ENCODE data around the gene SYCE3.

The SYCE3 gene

GRCh38 chr22:50505776-50506610, 56.7 kb downstream of the SYCE3 start:
- DNase-seq (ENCODE audit: extremely low spot score, insufficient read length, low read depth) = no peak
- FAIRE-seq = no peak

DNA sequence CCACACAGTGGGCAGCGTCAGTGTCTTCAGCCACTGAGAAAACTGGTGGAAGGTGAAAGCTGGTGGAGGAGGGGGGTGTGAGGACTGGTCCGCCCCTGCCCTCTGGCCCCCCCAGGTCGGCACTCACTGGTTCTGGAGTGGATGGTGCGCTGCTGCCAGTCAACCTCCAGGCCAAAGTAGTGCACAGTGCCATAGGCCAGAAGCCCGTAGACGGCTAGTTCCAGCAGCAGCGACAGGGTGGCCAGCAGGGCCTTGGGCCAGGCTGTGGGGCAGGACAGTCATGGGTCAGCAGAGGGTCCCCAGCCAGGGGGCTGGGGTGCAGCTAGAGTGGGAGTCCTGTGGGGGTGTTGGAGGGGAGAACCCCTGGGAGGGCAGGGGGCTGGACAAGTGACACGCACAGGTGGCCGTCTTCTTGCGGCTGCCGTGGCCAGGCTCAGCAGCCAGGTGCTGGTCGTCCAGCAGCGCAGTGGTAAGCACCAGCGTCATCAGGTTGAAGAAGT, 57.4 kb downstream of the SYCE3 start:
- FAIRE-seq (no peak), DNase-seq (ENCODE audit: extremely low spot score, insufficient read length, low read depth) (no peak)

- DNase-seq (ENCODE audit: extremely low spot score, insufficient read length, low read depth) = no peak
- no peak for FAIRE-seq
Measured at GRCh38 chr22:50504369-50505211, 58.1 kb downstream of the SYCE3 start.

GRCh38 chr22:50503475-50504145, 59.1 kb downstream of the SYCE3 start:
- no peak for FAIRE-seq
- no peak for DNase-seq (ENCODE audit: extremely low spot score, insufficient read length, low read depth)

GRCh38 chr22:50502628-50503474, 59.9 kb downstream of the SYCE3 start:
- DNase-seq (ENCODE audit: extremely low spot score, insufficient read length, low read depth) (no peak), FAIRE-seq (no peak)

GRCh38 chr22:50502096-50502495, 60.6 kb downstream of the SYCE3 start:
- no peak for DNase-seq (ENCODE audit: extremely low spot score, insufficient read length, low read depth)
- no peak for FAIRE-seq

Data from GM18507 (cell line).